OCI-LY1 (cell line): ENCODE measurements around the gene PXMP4.

ENCODE experiments used
- H2AFZ ChIP-seq: fragments of 200-600 bp; sonication (generic), shearing (Covaris generic); 2 replicates; pipeline ENCODE4 v1.6.0; 2014; ENCODE audit warnings: antibody characterized with exemption, mild to moderate bottlenecking, low read length
- H3F3A ChIP-seq: fragments of 200-600 bp; sonication (generic), shearing (Covaris generic); 2 replicates; pipeline ENCODE4 v1.6.0; 2014; ENCODE audit warnings: mild to moderate bottlenecking, antibody characterized with exemption, low read length, moderate library complexity; ENCODE audit not compliant: insufficient read depth
- H3K27ac ChIP-seq: fragments of 200-600 bp; sonication (generic); 2 replicates; pipeline ENCODE4 v1.5.1; 2014; ENCODE audit warnings: low read length, mixed run types, mild to moderate bottlenecking, low read depth; ENCODE audit not compliant: poor library complexity, severe bottlenecking
- H3K27me3 ChIP-seq: fragments of 200-600 bp; sonication (generic); 2 replicates; pipeline ENCODE4 v1.6.0; 2014; ENCODE audit warnings: antibody characterized with exemption, mild to moderate bottlenecking, low read length, moderate library complexity; ENCODE audit not compliant: insufficient read depth
- H3K36me3 ChIP-seq: fragments of 200-600 bp; sonication (generic); 2 replicates; pipeline ENCODE4 v1.6.1; 2014; ENCODE audit warnings: mild to moderate bottlenecking, antibody characterized with exemption, low read length, moderate library complexity, mixed read lengths; ENCODE audit not compliant: insufficient read depth
- H3K4me1 ChIP-seq: fragments of 200-600 bp; sonication (generic); 2 replicates; pipeline ENCODE4 v1.5.1; 2014; ENCODE audit warnings: mild to moderate bottlenecking, low read length, moderate library complexity; ENCODE audit not compliant: insufficient read depth, severe bottlenecking
- H3K4me2 ChIP-seq: fragments of 200-600 bp; sonication (generic), shearing (Covaris generic); 2 replicates; pipeline ENCODE4 v1.6.1; 2014; ENCODE audit warnings: low read length
- H3K4me3 ChIP-seq: fragments of 200-600 bp; sonication (generic); 2 replicates; pipeline ENCODE4 v1.5.1; 2014; ENCODE audit warnings: low read length, low read depth, mild to moderate bottlenecking, mixed read lengths; ENCODE audit not compliant: poor library complexity, severe bottlenecking
- H3K79me2 ChIP-seq: fragments of 200-600 bp; shearing (Covaris generic); 2 replicates; pipeline ENCODE4 v1.6.1; 2016; ENCODE audit warnings: mixed run types, low read length, mixed read lengths; ENCODE audit not compliant: insufficient read depth
- H3K9ac ChIP-seq: fragments of 200-600 bp; sonication (generic), shearing (Covaris generic); 2 replicates; pipeline ENCODE4 v1.6.1; 2014; ENCODE audit warnings: mild to moderate bottlenecking, low read length, mixed read lengths
- H3K9me2 ChIP-seq: fragments of 200-600 bp; sonication (generic), shearing (Covaris generic); 2 replicates; pipeline ENCODE4 v1.6.1; 2014; ENCODE audit warnings: low read depth, mild to moderate bottlenecking, low read length, mixed read lengths
- H3K9me3 ChIP-seq: fragments of 200-600 bp; shearing (Covaris generic); 2 replicates; pipeline ENCODE4 v1.6.1; 2014; ENCODE audit warnings: low read length, mixed read lengths
- H4K20me1 ChIP-seq: fragments of 200-600 bp; sonication (generic), shearing (Covaris generic); 2 replicates; pipeline ENCODE4 v1.6.0; 2016; ENCODE audit warnings: mild to moderate bottlenecking, low read length; ENCODE audit not compliant: insufficient read depth
- EZH2 ChIP-seq: fragments of 200-600 bp; sonication (generic), shearing (Covaris generic); IDR thresholded peaks from 2 replicates; pipeline ENCODE4 v1.8.0; 2017; ENCODE audit warnings: borderline replicate concordance, mixed run types, mild to moderate bottlenecking, antibody characterized with exemption, low read length, moderate library complexity, mixed read lengths
- TF ChIP-seq, protein P1 (sequence below): fragments of 200-600 bp; sonication (generic), shearing (Covaris generic); IDR thresholded peaks from 2 replicates; pipeline ENCODE4 v1.5.1; 2017; ENCODE audit warnings: mild to moderate bottlenecking, antibody characterized with exemption, low read length, moderate library complexity, mixed read lengths

PXMP4 gene

DNA sequence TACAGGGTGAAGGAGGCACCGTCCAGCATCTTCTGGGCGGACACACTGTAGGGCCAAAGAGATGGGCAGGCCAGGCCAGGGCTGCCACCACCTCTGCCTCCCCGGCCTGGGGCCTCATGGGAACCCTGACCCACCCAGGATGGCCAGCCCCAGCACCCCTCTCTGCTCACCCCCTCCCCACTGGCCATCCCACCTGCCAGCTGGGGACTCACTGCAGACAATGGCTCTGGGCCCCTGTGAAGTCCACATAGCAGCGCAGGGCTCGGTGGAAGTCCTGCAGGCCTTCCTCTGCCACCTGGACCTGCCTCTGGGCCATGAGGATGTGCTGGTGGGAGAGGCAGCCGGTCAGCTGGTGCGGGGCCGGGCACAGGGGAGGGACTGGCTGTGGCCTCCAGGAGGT, 61.6 kb downstream of the PXMP4 start:
- Histone ChIP-seq H3K4me3 (no peak overlapping the region), H3K27me3 (no peaks in the 10 kb centered on the region), H3K4me2 (no peak overlapping the region), H3K9ac (no peak overlapping the region), H4K20me1 (no peaks in the 10 kb centered on the region), H3K79me2 (no peaks in the 10 kb centered on the region), H3K9me2 (no peaks in the 10 kb centered on the region), H3K27ac (no peak overlapping the region), H3K9me3 (no peaks in the 10 kb centered on the region), H3K36me3 (peaks cover 66% of the 10 kb centered on the region), H3F3A (no peaks in the 10 kb centered on the region), H2AFZ (no peak overlapping the region), H3K4me1 (peaks cover 33% of the 10 kb centered on the region)
- TF ChIP-seq, protein P1, sequence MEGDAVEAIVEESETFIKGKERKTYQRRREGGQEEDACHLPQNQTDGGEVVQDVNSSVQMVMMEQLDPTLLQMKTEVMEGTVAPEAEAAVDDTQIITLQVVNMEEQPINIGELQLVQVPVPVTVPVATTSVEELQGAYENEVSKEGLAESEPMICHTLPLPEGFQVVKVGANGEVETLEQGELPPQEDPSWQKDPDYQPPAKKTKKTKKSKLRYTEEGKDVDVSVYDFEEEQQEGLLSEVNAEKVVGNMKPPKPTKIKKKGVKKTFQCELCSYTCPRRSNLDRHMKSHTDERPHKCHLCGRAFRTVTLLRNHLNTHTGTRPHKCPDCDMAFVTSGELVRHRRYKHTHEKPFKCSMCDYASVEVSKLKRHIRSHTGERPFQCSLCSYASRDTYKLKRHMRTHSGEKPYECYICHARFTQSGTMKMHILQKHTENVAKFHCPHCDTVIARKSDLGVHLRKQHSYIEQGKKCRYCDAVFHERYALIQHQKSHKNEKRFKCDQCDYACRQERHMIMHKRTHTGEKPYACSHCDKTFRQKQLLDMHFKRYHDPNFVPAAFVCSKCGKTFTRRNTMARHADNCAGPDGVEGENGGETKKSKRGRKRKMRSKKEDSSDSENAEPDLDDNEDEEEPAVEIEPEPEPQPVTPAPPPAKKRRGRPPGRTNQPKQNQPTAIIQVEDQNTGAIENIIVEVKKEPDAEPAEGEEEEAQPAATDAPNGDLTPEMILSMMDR: no peak
- no peak for TF ChIP-seq EZH2

DNA sequence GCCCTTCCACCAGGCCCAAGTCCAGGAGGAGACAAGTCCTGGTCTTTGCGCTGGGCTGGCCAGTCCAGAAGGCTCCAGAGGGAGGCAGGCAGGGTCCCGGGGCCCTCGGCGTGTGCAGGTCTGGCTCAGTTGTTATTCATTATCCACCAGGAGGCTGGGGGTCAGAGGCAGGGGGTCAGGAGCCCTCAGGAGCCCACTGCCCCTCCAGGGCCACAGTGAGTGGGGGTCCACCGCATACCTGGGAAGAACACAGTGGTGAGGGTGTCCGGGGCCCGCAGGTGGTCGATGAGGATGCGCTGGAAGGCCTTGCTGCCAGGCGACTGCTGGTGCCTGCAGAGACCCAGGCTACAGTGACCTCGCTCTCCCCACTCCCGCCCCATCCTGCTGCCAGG, 62.4 kb downstream of the PXMP4 start:
- TF ChIP-seq, protein P1: no peak
- no peak for TF ChIP-seq EZH2
- H3K9me2 ChIP-seq: no peaks in the 10 kb centered on the region
- no peak overlapping the region for H3K4me3 ChIP-seq
- no peaks in the 10 kb centered on the region for H3K27me3 ChIP-seq
- no peaks in the 10 kb centered on the region for H4K20me1 ChIP-seq
- H3K36me3 ChIP-seq: peaks cover 66% of the 10 kb centered on the region
- H3K4me1 ChIP-seq: peaks cover 34% of the 10 kb centered on the region
- H3K4me2 ChIP-seq: no peak overlapping the region
- H3K9ac ChIP-seq: no peak overlapping the region
- H3K79me2 ChIP-seq: no peaks in the 10 kb centered on the region
- H3K9me3 ChIP-seq: no peaks in the 10 kb centered on the region
- no peak overlapping the region for H3K27ac ChIP-seq
- no peaks in the 10 kb centered on the region for H3F3A ChIP-seq
- H2AFZ ChIP-seq: no peak overlapping the region

DNA sequence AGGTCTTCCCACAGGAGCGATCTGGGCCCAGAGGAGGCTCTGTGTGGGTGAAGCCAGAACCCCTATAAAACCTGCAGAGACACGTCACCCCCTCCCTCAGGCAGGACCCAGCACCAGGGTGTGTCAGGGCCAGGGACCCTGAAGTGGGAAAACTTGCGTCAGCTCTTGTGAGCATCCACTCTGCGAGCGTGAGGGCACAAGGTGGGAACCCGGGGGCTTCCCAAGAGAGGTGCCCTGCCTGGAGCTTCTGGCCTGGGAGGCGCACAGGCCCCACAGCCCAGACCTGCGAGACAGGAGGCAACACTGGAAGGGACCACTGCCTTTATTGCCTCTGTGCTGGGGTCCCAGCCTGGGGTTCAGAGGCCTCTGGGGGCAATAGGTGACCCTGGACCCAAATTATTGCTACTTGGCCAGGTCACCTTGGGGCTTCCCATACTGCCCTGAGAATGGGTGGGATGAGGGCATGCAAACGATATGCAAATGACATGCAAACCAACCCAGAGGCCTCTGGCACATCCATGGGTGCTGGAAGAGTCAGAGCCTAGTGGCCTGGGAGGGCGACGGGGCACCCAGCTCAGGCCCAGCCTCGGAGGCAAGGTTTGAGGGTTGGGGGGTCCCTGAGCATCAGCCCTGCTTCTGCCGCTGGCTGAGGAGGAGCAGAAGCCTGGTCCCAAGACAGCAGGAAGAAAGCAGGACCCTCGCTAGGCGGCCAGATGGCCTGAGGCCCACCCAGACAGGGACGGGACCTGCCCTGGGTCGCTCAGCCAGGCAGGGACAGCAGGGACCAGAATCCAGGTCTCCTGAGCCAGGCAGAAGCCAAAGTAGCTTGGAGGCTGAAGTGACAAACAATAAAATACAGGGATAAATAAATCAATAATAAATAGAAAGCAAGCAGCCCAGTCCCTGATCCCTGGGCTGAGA, 63.1 kb downstream of the PXMP4 start:
- Histone ChIP-seq H3K79me2 (no peaks in the 10 kb centered on the region), H3K36me3 (peaks cover 62% of the 10 kb centered on the region), H2AFZ (no peak overlapping the region), H3K27ac (no peak overlapping the region), H3K9me3 (no peaks in the 10 kb centered on the region), H3K4me1 (peaks cover 33% of the 10 kb centered on the region), H3K4me2 (no peak overlapping the region), H3K9me2 (no peaks in the 10 kb centered on the region), H3K9ac (no peak overlapping the region), H4K20me1 (no peaks in the 10 kb centered on the region), H3K27me3 (no peaks in the 10 kb centered on the region), H3K4me3 (no peak overlapping the region), H3F3A (no peaks in the 10 kb centered on the region)
- TF ChIP-seq, protein P1: no peak
- no peak for TF ChIP-seq EZH2
